ENCODE results near the gene SLC13A1.

DNA sequence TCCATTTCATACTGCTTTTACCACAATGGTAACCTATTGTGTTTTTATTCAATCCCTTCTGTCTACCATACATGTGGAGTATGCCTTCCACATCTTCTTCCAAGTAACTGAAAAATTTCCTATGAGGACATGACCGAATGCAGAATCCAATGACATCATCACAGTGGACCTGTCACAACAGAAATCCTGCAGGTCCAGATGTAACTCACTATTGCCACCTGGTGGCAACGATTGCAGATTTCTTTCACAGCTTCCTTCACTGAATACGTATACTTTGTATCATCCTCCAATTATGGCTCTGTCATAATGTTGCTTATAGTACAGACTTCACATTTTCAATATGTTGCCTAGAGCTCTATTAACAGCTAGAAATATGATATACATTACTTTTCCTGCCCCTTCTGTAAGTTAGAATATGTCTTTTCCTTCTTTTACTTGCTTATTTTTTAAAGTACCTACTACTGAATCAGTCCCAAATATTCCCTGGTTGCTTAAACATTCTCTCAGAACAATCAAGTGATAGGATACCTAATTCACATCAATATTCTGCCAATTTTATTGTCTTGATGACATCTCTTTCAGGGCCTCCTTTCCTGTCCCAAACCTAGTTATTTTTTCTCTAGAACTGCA is 45.4 kb downstream of the SLC13A1 start:
- TF ChIP-seq POLR2A (IDR thresholded peaks at IDR 0.05; ENCODE audit: low read depth, low read length) (no peak), POLR2AphosphoS5 (IDR thresholded peaks at IDR 0.05; ENCODE audit: low read depth, low read length) (no peak), TAF1 (IDR thresholded peaks at IDR 0.05; ENCODE audit: low read depth, low read length) (no peak)
